ENCODE results near the gene INSYN2B.

INSYN2B gene

DNA sequence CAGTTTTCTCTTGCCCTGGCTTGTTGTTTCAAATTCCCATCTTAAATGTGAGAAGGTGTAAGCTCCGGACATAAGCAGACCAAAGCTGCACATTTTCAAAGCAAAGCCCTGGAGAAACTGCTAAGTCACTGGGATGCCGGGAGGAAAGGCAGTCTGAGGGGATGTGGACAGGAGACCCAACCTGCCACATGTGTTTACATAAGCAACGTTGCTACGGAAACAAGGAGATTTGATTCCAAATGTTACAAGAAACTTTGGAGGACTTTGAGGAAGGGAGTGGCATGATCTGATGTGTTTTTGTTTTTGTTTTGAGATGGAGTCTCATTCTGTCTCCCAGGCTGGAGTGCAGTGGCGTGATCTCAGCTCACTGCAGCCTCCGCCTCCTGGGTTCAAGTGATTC is 25.7 kb upstream of the INSYN2B start:
- no peaks in the 10 kb centered on the region for H3K27me3 ChIP-seq (ENCODE audit: control insufficient read depth, insufficient read depth, low read length)
- H3K79me2 ChIP-seq, result no peaks in the 10 kb centered on the region
- no peaks in the 10 kb centered on the region for H3K4me1 ChIP-seq
- H3K27ac ChIP-seq, result no peak overlapping the region
- TF ChIP-seq CTCF (IDR thresholded peaks at IDR 0.05), result no peak
- no peaks in the 10 kb centered on the region for H3K36me3 ChIP-seq (ENCODE audit: control insufficient read depth, insufficient read depth, low read length)
- H3K9ac ChIP-seq, result no peak overlapping the region
- no peaks in the 10 kb centered on the region for H3K9me3 ChIP-seq (ENCODE audit: control insufficient read depth, low read length)
- no peak overlapping the region for H3K4me2 ChIP-seq (ENCODE audit: low read length)
- H2AFZ ChIP-seq, result no peak overlapping the region
- no peak overlapping the region for H3K4me3 ChIP-seq (ENCODE audit: low read depth, low read length)

GRCh38 chr5:170000155-170000554 is 19.9 kb upstream of the INSYN2B start:
- no peaks in the 10 kb centered on the region for H3K9me3 ChIP-seq (ENCODE audit: control insufficient read depth, low read length)
- H3K27me3 ChIP-seq (ENCODE audit: control insufficient read depth, insufficient read depth, low read length), result no peaks in the 10 kb centered on the region
- no peak for TF ChIP-seq CTCF (IDR thresholded peaks at IDR 0.05)
- no peaks in the 10 kb centered on the region for H3K79me2 ChIP-seq
- no peak overlapping the region for H3K27ac ChIP-seq
- H3K4me2 ChIP-seq (ENCODE audit: low read length), result no peak overlapping the region
- no peaks in the 10 kb centered on the region for H3K36me3 ChIP-seq (ENCODE audit: control insufficient read depth, insufficient read depth, low read length)
- no peak overlapping the region for H3K4me3 ChIP-seq (ENCODE audit: low read depth, low read length)
- no peak overlapping the region for H3K9ac ChIP-seq
- H2AFZ ChIP-seq, result no peak overlapping the region
- H3K4me1 ChIP-seq, result no peaks in the 10 kb centered on the region

GRCh38 chr5:169999621-170000020 is 19.3 kb upstream of the INSYN2B start:
- no peaks in the 10 kb centered on the region for H3K79me2 ChIP-seq
- no peak for TF ChIP-seq CTCF (IDR thresholded peaks at IDR 0.05)
- H3K36me3 ChIP-seq (ENCODE audit: control insufficient read depth, insufficient read depth, low read length), result no peaks in the 10 kb centered on the region
- H3K4me2 ChIP-seq (ENCODE audit: low read length), result no peak overlapping the region
- no peak overlapping the region for H3K4me3 ChIP-seq (ENCODE audit: low read depth, low read length)
- no peak overlapping the region for H3K27ac ChIP-seq
- no peak overlapping the region for H2AFZ ChIP-seq
- H3K4me1 ChIP-seq, result no peaks in the 10 kb centered on the region
- no peaks in the 10 kb centered on the region for H3K9me3 ChIP-seq (ENCODE audit: control insufficient read depth, low read length)
- H3K27me3 ChIP-seq (ENCODE audit: control insufficient read depth, insufficient read depth, low read length), result no peaks in the 10 kb centered on the region
- no peak overlapping the region for H3K9ac ChIP-seq

- Histone ChIP-seq H3K79me2 (no peaks in the 10 kb centered on the region), H2AFZ (no peak overlapping the region), H3K27ac (no peak overlapping the region), H3K9ac (no peak overlapping the region), H3K4me3 (ENCODE audit: low read depth, low read length) (no peak overlapping the region), H3K9me3 (ENCODE audit: control insufficient read depth, low read length) (no peaks in the 10 kb centered on the region), H3K4me2 (ENCODE audit: low read length) (no peak overlapping the region), H3K4me1 (no peaks in the 10 kb centered on the region), H3K36me3 (ENCODE audit: control insufficient read depth, insufficient read depth, low read length) (no peaks in the 10 kb centered on the region), H3K27me3 (ENCODE audit: control insufficient read depth, insufficient read depth, low read length) (no peaks in the 10 kb centered on the region)
- no peak for TF ChIP-seq CTCF (IDR thresholded peaks at IDR 0.05)
Measured at GRCh38 chr5:169997798-169998197, 17.5 kb upstream of the INSYN2B start.

GRCh38 chr5:169993485-169993790 is 13.1 kb upstream of the INSYN2B start:
- no peak overlapping the region for H3K4me3 ChIP-seq (ENCODE audit: low read depth, low read length)

More at GRCh38 chr5:169993485-169993790, 13.1 kb upstream of the INSYN2B start:
- no peak overlapping the region for H3K4me2 ChIP-seq (ENCODE audit: low read length)
- no peaks in the 10 kb centered on the region for H3K4me1 ChIP-seq
- no peak overlapping the region for H2AFZ ChIP-seq
- no peak overlapping the region for H3K27ac ChIP-seq
- H3K9me3 ChIP-seq (ENCODE audit: control insufficient read depth, low read length), result no peaks in the 10 kb centered on the region
- no peaks in the 10 kb centered on the region for H3K79me2 ChIP-seq
- H3K9ac ChIP-seq, result no peak overlapping the region
- no peak for TF ChIP-seq CTCF (IDR thresholded peaks at IDR 0.05)
- H3K27me3 ChIP-seq (ENCODE audit: control insufficient read depth, insufficient read depth, low read length), result no peaks in the 10 kb centered on the region
- no peaks in the 10 kb centered on the region for H3K36me3 ChIP-seq (ENCODE audit: control insufficient read depth, insufficient read depth, low read length)
